ENCODE results near the gene CRADD. TPM values are rescaled to one million over a fixed set of nuclear protein-coding genes. Genes with fewer than 3 reads are reported as not detected.

The CRADD gene
- total and polyA plus RNA-seq, 4 donors, result 16.9 to 33.4 (median 20.0) TPM

DNA sequence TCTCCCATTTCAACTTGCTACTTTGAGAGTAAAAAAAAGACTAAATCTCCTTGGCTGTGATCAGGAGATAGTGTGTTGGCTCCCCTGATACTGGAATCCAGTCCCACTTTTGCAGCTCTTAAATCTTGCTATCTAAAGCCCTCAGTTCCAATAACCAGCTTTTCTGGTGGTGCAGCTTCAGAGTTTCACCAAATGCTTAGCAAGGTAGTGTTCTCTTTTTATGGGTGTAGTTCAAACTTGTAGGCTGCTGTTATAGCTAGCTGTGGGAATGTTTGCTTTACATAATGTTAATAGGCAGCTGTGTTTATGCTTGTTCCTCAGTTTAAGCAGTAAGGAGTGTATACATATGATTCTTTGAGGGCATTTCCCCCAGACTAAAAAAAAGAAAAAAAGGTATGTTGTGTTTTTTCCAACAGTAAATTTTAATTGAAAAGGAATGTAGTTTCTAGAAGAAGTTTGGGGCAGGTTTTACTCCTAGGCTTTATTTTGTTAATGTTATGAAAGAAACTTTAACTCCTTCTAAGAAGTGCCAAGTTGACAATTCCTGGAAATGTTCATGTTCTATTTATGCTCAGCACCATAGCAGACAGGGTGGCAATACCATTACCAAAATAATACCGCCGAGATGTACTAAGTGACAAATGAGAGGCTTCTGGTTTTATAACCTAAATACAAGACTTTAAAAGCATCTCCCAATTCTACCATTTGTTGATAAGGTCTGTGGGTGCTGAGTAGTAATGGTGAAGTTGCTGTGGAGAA lies 12.1 kb downstream of the CRADD start:
- no peak for ATAC-seq (ENCODE audit: low FRiP score)

DNA sequence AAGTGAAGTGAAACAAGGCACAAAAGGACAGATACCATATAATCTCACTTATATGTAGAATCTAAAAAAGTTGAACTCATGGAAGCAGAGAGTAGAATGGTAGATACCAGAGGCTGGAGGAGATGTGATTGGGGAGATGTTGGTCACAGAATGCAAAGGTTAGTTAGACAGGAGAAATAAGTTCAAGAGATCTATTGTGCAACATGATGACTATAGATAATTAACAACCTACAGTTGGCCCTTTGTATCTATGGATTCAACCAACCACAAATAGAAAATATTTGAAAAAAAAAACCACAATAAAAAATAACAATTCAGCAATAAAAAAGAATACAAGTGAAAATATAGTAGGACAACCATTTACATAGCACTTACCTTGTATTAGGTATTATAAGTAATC lies 19.3 kb downstream of the CRADD start:
- Histone ChIP-seq H3K27ac (ENCODE audit: low read depth in 1 of 2, low read length in 2 of 2) (no peak overlapping the region), H3K4me1 (ENCODE audit: control insufficient read depth in 1 of 2, insufficient read depth in 2 of 2, low read length in 2 of 2) (peaks cover 3 to 4% of the 10 kb centered on the region in 2 donors), H3K9me3 (ENCODE audit: control insufficient read depth, low read length) (no peaks in the 10 kb centered on the region), H3K27me3 (ENCODE audit: control insufficient read depth in 1 of 2, insufficient read depth in 2 of 2, low read length in 1 of 2) (no peaks in the 10 kb centered on the region), H3K36me3 (ENCODE audit: control insufficient read depth in 1 of 2, insufficient read depth in 2 of 2, low read length in 1 of 2) (no peaks in the 10 kb centered on the region), H3K4me3 (ENCODE audit: low read length in 2 of 2) (no peak overlapping the region)
- DNase-seq (no peak), ATAC-seq (ENCODE audit: low FRiP score) (no peak)
- intact Hi-C loops (cut with DNase I), result no loop called here

More for the DNA sequence above, 12.1 kb downstream of the CRADD start:
- 21 to 27% methylated on average over 2 of the region's 2 CpGs for WGBS, 2 donors
- no peak overlapping the region for H3K4me3 ChIP-seq (ENCODE audit: low read length in 2 of 2)
- intact Hi-C loops (cut with DNase I), result no loop called here
- peaks cover 4 to 5% of the 10 kb centered on the region in 2 donors for H3K4me1 ChIP-seq (ENCODE audit: control insufficient read depth in 1 of 2, insufficient read depth in 2 of 2, low read length in 2 of 2)
- DNase-seq, result no peak
- H3K27me3 ChIP-seq (ENCODE audit: control insufficient read depth in 1 of 2, insufficient read depth in 2 of 2, low read length in 1 of 2), result no peaks in the 10 kb centered on the region
- H3K9me3 ChIP-seq (ENCODE audit: control insufficient read depth, low read length), result no peaks in the 10 kb centered on the region
- H3K36me3 ChIP-seq (ENCODE audit: control insufficient read depth in 1 of 2, insufficient read depth in 2 of 2, low read length in 1 of 2), result no peaks in the 10 kb centered on the region
- no peak overlapping the region for H3K27ac ChIP-seq (ENCODE audit: low read depth in 1 of 2, low read length in 2 of 2)

DNA sequence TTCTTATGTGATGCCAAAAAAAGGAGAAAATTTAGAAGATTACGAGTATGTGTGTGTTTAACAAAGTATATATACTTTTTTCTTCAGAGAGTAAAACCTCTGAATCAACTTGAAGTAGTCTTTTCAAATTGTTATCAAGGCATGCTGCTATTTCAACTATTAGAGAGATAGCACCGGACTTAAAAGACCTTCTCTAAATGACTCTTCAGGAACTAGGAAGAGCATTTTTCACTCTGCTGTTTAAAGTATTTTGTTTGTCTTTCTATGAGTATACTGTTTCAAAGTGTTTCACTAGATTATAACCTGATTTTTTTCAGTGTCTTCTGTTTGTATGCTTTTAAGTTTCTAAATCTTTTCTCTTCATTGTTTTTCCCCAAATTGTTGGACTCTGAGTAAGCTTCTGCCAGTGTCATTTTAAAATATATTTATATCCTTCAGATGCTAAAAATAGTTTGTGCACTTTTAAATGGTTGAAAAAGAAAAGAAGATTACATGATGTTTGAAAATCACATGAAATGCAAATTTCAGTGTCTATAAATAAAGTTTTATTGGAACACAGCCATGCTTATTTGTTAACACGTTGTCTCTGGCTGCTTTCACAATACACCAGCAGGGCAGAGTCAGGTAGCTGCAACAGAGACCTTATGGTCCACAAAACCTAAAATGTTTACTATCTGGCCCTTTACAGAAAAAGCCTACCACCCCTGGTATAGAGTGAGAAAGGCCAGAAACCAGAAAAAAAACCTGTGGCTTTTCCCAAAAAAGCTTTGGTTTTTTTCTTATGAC lies 21.3 kb downstream of the CRADD start:
- DNase-seq, result no peak
- no peak for ATAC-seq (ENCODE audit: low FRiP score)
- peak overlapping the region; percentile 57 to 67 for H3K27ac ChIP-seq (ENCODE audit: low read depth in 1 of 2, low read length in 2 of 2)
- peaks cover 4 to 11% of the 10 kb centered on the region in 2 donors for H3K4me1 ChIP-seq (ENCODE audit: control insufficient read depth in 1 of 2, insufficient read depth in 2 of 2, low read length in 2 of 2)
- H3K36me3 ChIP-seq (ENCODE audit: control insufficient read depth in 1 of 2, insufficient read depth in 2 of 2, low read length in 1 of 2), result no peaks in the 10 kb centered on the region
- H3K9me3 ChIP-seq (ENCODE audit: control insufficient read depth, low read length), result no peaks in the 10 kb centered on the region
- intact Hi-C loops (cut with DNase I), result no loop called here
- no peaks in the 10 kb centered on the region for H3K27me3 ChIP-seq (ENCODE audit: control insufficient read depth in 1 of 2, insufficient read depth in 2 of 2, low read length in 1 of 2)
- 6 to 8% methylated on average over 3 of the region's 3 CpGs for WGBS, 2 donors
- H3K4me3 ChIP-seq (ENCODE audit: low read length in 2 of 2), result no peak overlapping the region

DNA sequence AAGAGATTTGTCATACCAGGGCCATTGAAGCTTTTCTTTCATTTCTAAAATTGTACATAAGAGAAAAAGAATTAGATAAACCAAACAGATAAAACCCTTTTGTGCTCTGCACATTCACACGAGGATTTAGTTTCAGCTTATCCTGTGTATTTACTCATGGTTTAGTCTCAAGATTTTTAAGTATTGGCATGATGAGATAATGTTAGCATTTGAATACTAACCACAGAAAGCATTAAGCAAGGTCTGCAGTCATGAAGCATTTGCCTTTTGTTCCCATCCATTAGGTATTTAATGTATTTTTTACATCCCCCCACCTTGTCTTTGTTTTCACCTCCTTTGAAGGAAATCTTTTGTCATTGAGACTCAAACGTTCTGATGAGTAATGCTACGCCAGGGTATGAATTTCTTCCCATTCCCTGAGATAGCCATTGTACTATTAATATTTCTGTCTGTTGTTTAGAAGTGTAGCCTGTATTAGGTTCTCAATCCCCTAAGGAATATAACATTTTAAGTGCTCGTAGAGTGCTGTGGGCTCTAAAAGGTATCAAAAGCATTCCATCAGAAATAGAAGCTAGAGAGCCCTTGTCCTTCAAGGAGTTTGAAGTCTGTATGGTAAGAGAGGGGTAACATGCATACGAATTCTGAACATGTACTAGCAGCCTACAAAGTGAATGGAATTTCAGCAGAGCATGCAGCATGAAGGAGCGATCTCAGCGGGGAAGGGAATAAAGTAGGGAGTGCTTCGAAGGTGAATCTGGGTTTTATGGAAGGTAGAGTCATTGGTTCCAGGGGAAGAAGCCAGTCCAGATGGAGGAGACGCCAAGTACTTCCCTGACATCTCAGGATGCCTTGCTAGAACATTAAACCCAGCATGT lies 22.3 kb downstream of the CRADD start:
- 49 to 54% methylated on average over 9 of the region's 9 CpGs for WGBS, 2 donors
- intact Hi-C loops (cut with DNase I), result no loop called here
- peaks cover 4 to 17% of the 10 kb centered on the region in 2 donors for H3K4me1 ChIP-seq (ENCODE audit: control insufficient read depth in 1 of 2, insufficient read depth in 2 of 2, low read length in 2 of 2)
- H3K4me3 ChIP-seq (ENCODE audit: low read length in 2 of 2), result no peak overlapping the region
- peak overlapping the region; percentile 59 to 81 for H3K27ac ChIP-seq (ENCODE audit: low read depth in 1 of 2, low read length in 2 of 2)
- H3K9me3 ChIP-seq (ENCODE audit: control insufficient read depth, low read length), result no peaks in the 10 kb centered on the region
- no peaks in the 10 kb centered on the region for H3K27me3 ChIP-seq (ENCODE audit: control insufficient read depth in 1 of 2, insufficient read depth in 2 of 2, low read length in 1 of 2)
- no peaks in the 10 kb centered on the region for H3K36me3 ChIP-seq (ENCODE audit: control insufficient read depth in 1 of 2, insufficient read depth in 2 of 2, low read length in 1 of 2)
- DNase-seq, result no peak
- ATAC-seq (ENCODE audit: low FRiP score), result peak; percentile 17

DNA sequence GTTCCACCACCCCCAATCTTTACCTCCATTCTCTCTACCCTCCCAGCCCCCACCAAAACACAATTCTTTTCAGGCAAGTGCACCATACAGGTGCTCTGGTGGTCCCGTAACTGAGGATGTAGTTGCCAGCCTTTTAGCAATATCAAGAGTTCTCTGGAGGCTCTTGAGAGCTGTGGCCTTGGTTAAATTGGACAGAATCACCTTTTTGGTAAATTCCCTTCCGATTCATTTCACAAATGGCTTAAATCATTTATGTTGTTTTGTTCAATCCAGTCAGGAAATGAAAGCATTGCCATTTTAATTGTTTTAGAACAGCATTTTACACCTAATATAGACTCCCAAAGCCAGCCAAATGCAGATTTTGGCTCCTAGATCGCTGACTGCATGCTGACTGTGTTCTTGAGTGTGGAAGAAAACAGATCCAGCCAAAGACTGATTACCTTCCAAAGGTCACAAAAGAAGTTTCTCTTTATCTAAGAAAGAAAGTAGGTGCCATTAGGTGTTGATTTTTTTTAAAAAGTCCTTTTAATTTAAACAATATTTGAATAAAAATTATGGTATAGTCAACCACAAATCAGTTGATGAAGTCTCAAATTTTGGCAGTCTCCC lies 25.6 kb downstream of the CRADD start:
- intact Hi-C loops (cut with DNase I), result no loop called here
- Histone ChIP-seq H3K4me3 (ENCODE audit: low read length in 2 of 2) (no peak overlapping the region), H3K36me3 (ENCODE audit: control insufficient read depth in 1 of 2, insufficient read depth in 2 of 2, low read length in 1 of 2) (no peaks in the 10 kb centered on the region), H3K4me1 (ENCODE audit: control insufficient read depth in 1 of 2, insufficient read depth in 2 of 2, low read length in 2 of 2) (peaks cover 3 to 20% of the 10 kb centered on the region in 2 donors), H3K27me3 (ENCODE audit: control insufficient read depth in 1 of 2, insufficient read depth in 2 of 2, low read length in 1 of 2) (no peaks in the 10 kb centered on the region), H3K9me3 (ENCODE audit: control insufficient read depth, low read length) (no peaks in the 10 kb centered on the region), H3K27ac (ENCODE audit: low read depth in 1 of 2, low read length in 2 of 2) (peak overlapping the region in 1 of 2 donors; percentile 52)
- WGBS, 2 donors, result 23 to 33% methylated on average over 3 of the region's 3 CpGs
- ATAC-seq (ENCODE audit: low FRiP score), result no peak
- no peak for DNase-seq

DNA sequence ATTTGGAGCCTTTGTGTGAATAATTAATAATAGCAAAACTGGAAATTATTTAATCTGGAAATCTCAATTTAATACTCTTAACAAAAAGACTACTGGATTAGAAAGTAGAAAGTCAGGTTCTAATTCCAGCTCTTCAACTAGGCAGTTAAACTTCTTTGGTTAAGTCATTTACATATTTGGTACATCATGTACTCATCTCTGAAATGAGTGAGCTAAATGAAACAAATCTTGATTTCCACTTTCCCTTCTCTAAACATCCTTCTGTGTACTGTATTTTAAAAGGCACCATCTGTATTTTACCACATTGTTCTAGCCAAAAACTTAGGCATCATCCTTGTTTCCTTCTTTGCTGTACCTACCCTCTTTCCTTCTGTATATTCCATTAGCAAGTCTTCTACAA lies 26.9 kb downstream of the CRADD start:
- Histone ChIP-seq H3K4me3 (ENCODE audit: low read length in 2 of 2) (no peak overlapping the region), H3K27me3 (ENCODE audit: control insufficient read depth in 1 of 2, insufficient read depth in 2 of 2, low read length in 1 of 2) (no peaks in the 10 kb centered on the region), H3K9me3 (ENCODE audit: control insufficient read depth, low read length) (peaks cover 3% of the 10 kb centered on the region), H3K27ac (ENCODE audit: low read depth in 1 of 2, low read length in 2 of 2) (no peak overlapping the region), H3K36me3 (ENCODE audit: control insufficient read depth in 1 of 2, insufficient read depth in 2 of 2, low read length in 1 of 2) (no peaks in the 10 kb centered on the region), H3K4me1 (ENCODE audit: control insufficient read depth in 1 of 2, insufficient read depth in 2 of 2, low read length in 2 of 2) (peaks cover 0 to 20% of the 10 kb centered on the region in 2 donors)
- no peak for ATAC-seq (ENCODE audit: low FRiP score)
- intact Hi-C loops (cut with DNase I), result no loop called here
- no peak for DNase-seq

DNA sequence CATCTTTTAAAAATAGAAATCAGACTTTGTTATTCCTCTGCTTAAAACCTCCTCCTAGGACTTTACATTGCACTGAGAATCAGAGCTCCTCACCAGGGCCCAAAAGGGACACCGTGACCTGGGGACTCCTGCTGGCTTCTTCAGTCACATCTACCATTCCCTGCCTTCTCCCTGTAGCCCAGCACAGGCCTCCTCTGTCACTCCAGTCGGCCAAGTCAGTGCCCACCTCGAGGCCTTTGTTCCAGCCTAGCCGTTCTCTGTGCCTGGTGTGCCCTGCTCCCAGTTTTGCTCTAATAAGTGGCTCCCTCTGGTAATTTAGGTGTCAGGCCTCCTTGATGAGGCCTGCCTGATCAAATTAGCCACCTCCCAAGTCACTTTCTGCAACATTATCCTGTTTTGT lies 27.4 kb downstream of the CRADD start:
- intact Hi-C loops (cut with DNase I), result no loop called here
- 91 to 92% methylated on average over 4 of the region's 4 CpGs for WGBS, 2 donors

DNA sequence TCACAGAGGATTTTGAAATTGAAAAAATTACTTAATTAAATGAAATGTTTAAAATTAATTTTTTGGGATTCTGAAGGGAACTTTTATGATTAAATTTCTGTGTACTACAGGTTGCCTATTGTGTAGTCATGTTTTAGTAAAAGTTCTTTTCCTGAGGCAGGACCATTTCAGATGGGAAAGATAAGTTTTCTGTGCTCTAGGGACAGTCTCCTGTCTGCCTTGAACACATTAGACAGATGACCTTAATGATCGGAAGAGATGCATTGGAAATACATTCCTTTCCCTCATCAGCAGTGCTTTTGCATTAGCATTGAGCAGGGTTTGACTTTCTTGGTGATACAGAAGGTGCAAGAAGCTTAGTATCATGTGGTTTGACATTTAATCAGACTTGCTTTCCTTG lies 28.1 kb downstream of the CRADD start:
- H3K4me1 ChIP-seq (ENCODE audit: control insufficient read depth in 1 of 2, insufficient read depth in 2 of 2, low read length in 2 of 2), result peaks cover 0 to 17% of the 10 kb centered on the region in 2 donors
- H3K36me3 ChIP-seq (ENCODE audit: control insufficient read depth in 1 of 2, insufficient read depth in 2 of 2, low read length in 1 of 2), result no peaks in the 10 kb centered on the region
- no peaks in the 10 kb centered on the region for H3K27me3 ChIP-seq (ENCODE audit: control insufficient read depth in 1 of 2, insufficient read depth in 2 of 2, low read length in 1 of 2)
- DNase-seq (no peak), ATAC-seq (ENCODE audit: low FRiP score) (no peak)
- 96 to 100% methylated on average over 1 of the region's 1 CpG for WGBS, 2 donors
- no peak overlapping the region for H3K4me3 ChIP-seq (ENCODE audit: low read length in 2 of 2)
- H3K27ac ChIP-seq (ENCODE audit: low read depth in 1 of 2, low read length in 2 of 2), result no peak overlapping the region
- peaks cover 3% of the 10 kb centered on the region for H3K9me3 ChIP-seq (ENCODE audit: control insufficient read depth, low read length)
- intact Hi-C loops (cut with DNase I), result no loop called here

More for the DNA sequence above, 27.4 kb downstream of the CRADD start:
- H3K9me3 ChIP-seq (ENCODE audit: control insufficient read depth, low read length), result peaks cover 3% of the 10 kb centered on the region
- peaks cover 0 to 17% of the 10 kb centered on the region in 2 donors for H3K4me1 ChIP-seq (ENCODE audit: control insufficient read depth in 1 of 2, insufficient read depth in 2 of 2, low read length in 2 of 2)
- ATAC-seq (ENCODE audit: low FRiP score) (no peak), DNase-seq (no peak)
- no peaks in the 10 kb centered on the region for H3K27me3 ChIP-seq (ENCODE audit: control insufficient read depth in 1 of 2, insufficient read depth in 2 of 2, low read length in 1 of 2)
- H3K4me3 ChIP-seq (ENCODE audit: low read length in 2 of 2), result no peak overlapping the region
- H3K27ac ChIP-seq (ENCODE audit: low read depth in 1 of 2, low read length in 2 of 2), result no peak overlapping the region
- H3K36me3 ChIP-seq (ENCODE audit: control insufficient read depth in 1 of 2, insufficient read depth in 2 of 2, low read length in 1 of 2), result no peaks in the 10 kb centered on the region

All from aorta (tissue), 5 donors.